Ramos (cell line): ENCODE data around the gene ELOVL6.
"Not testable (repeated sequence)": the region's sequence is repeated elsewhere in the genome, so short reads cannot be mapped to it uniquely, and the experiment has no call there.

ENCODE experiments used
- in situ Hi-C: fragments of 300-500 bp; cut with MboI; formaldehyde crosslinking; loops from one replicate; pipeline ENCODE4 v1.14.3; 2022; ENCODE audit warnings: low sequenced_read_pairs; ENCODE audit not compliant: unreplicated experiment

ELOVL6 gene

GRCh38 chr4:110198435-110199416 is at the start of gene ELOVL6:
Gene ELOVL6 (minus strand): TSS chr4:110198615. CDS start chr4:110198335, 280 bp downstream.
- in situ Hi-C loops, result no loop called here

- in situ Hi-C loops, result no loop called here
These were observed 49.7 kb upstream of the ELOVL6 start for GRCh38 chr4:110248100-110248499.

- in situ Hi-C loops, result no loop called here
These were observed 49.2 kb upstream of the ELOVL6 start for GRCh38 chr4:110247591-110247990.

- in situ Hi-C loops, result no loop called here
These were observed 47.2 kb upstream of the ELOVL6 start for GRCh38 chr4:110245577-110245976.

- in situ Hi-C loops, result no loop called here
These were observed 37.9 kb upstream of the ELOVL6 start for GRCh38 chr4:110236324-110236723.

GRCh38 chr4:110233581-110233980 is 35.2 kb upstream of the ELOVL6 start:
- in situ Hi-C loops, result not testable (repeated sequence)

GRCh38 chr4:110231869-110232268 is 33.5 kb upstream of the ELOVL6 start:
- in situ Hi-C loops, result no loop called here

- in situ Hi-C loops, result no loop called here
These were observed 30.9 kb upstream of the ELOVL6 start for GRCh38 chr4:110229266-110229665.

- in situ Hi-C loops, result no loop called here
These were observed 26.4 kb upstream of the ELOVL6 start for GRCh38 chr4:110224812-110225211.

- in situ Hi-C loops, result no loop called here
These were observed 25.7 kb upstream of the ELOVL6 start for GRCh38 chr4:110224142-110224541.

- in situ Hi-C loops, result not testable (repeated sequence)
These were observed 20.5 kb upstream of the ELOVL6 start for GRCh38 chr4:110218935-110219334.

GRCh38 chr4:110217181-110217580 is 18.8 kb upstream of the ELOVL6 start:
- in situ Hi-C loops, result not testable (repeated sequence)

- in situ Hi-C loops, result no loop called here
These were observed 17.7 kb upstream of the ELOVL6 start for GRCh38 chr4:110216129-110216528.

- in situ Hi-C loops, result no loop called here
These were observed 13.3 kb upstream of the ELOVL6 start for GRCh38 chr4:110211770-110212061.

- in situ Hi-C loops, result no loop called here
These were observed 12.8 kb upstream of the ELOVL6 start for GRCh38 chr4:110211007-110211769.

GRCh38 chr4:110208419-110208818 is 10.0 kb upstream of the ELOVL6 start:
- in situ Hi-C loops, result loop anchor here (5.0 to 10.0 kb wide), 2 partner anchors 146 to 204 kb away; no protein-coding TSS in a partner anchor

- in situ Hi-C loops, result loop anchor here (5.0 to 10.0 kb wide), 2 partner anchors 145 to 202 kb away; no protein-coding TSS in a partner anchor
These were observed 8.8 kb upstream of the ELOVL6 start for GRCh38 chr4:110207233-110207632.

GRCh38 chr4:110202024-110202423 is 3.6 kb upstream of the ELOVL6 start:
- in situ Hi-C loops, result loop anchor here (10.0 kb wide), 1 partner anchor 197 kb away; no protein-coding TSS in a partner anchor

- in situ Hi-C loops, result loop anchor here (10.0 kb wide), 1 partner anchor 197 kb away; no protein-coding TSS in a partner anchor
These were observed 3.1 kb upstream of the ELOVL6 start for GRCh38 chr4:110201502-110201901.

- in situ Hi-C loops, result loop anchor here (10.0 kb wide), 1 partner anchor 196 kb away; no protein-coding TSS in a partner anchor
These were observed 2.3 kb upstream of the ELOVL6 start for GRCh38 chr4:110200689-110201088.

- in situ Hi-C loops, result no loop called here
These were observed 373 bp downstream of the ELOVL6 start for GRCh38 chr4:110198049-110198434.
